ENCODE data around the gene CUX1. TPM values are rescaled to one million over a fixed set of nuclear protein-coding genes. Genes with fewer than 3 reads are reported as not detected.

The CUX1 gene
- total and polyA plus RNA-seq, 2 donors (not counting 1 experiment from before 2014, with no cell fraction given): 10.8 to 86.5 TPM

DNA sequence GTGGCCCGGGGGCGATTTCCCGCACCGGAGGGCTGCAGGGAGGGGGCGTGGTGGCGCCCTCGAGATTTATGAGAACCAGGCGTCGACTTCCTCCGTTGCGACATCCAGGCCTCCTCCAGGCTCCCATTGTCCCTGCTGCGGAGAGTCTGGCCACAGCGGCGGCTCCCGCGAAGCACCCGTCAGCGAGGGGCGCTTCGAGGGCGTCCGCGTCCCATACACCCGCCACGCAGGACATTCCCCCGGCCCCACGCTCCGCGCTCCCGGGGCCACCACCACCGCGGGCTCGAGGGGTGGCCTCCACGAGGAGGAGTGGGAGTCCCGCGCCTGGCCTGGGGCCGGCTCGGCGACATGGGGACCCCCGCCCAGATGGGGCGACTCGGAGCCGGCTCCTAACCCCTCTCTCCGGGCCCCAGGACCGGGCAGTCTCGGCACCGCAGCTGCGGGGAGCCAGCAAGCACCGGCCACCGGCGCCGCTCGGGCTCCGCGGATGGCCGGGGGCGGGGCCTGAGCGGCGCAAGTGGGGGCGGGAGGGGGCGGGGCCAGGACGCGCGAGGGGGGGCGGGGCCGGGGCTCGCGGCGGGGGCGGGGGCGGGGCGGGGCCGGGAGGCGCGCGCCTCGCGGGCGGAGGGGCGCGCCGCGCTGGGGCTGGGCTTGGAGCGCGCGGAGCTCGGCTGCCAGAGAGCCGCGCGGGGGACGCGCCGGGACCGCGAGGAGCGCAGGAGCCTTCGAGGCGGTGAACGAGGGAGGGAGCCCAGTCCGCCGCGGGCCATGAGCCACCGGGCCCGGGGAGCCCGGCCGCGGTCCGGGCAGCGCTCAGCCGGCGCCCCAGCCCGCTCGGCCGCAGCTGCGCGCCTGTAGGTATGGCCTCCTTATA is 469.0 kb downstream of the CUX1 start, which contains the start of gene SH2B2:
Gene SH2B2 (plus strand): TSS at position 632 of the 874 bp plus-strand sequence. CDS start 13,683 bp downstream, outside the sequence.
- Histone ChIP-seq H3K79me2 (ENCODE audit: control insufficient read depth, insufficient read depth, low read length) (peaks cover 57% of the 10 kb centered on the region), H3K4me1 (ENCODE audit: control insufficient read depth in 2 of 2, insufficient read depth in 2 of 2, low read length in 2 of 2) (peaks cover 54 to 68% of the 10 kb centered on the region in 2 donors), H3K36me3 (replicated peaks in 1 of 2; ENCODE audit: control extremely low read depth in 1 of 2, control insufficient read depth in 1 of 2, extremely low read depth in 1 of 2, insufficient read depth in 2 of 2, low read length in 1 of 2) (no peaks in the 10 kb centered on the region), H3K9ac (ENCODE audit: low read length) (peak within 1 kb of the TSS; percentile 85), H4K20me1 (ENCODE audit: control insufficient read depth, insufficient read depth, low read length, poor library complexity, severe bottlenecking) (peaks cover 52% of the 10 kb centered on the region), H3K4me2 (replicated peaks; ENCODE audit: low read depth, low read length, poor library complexity, severe bottlenecking) (peak within 1 kb of the TSS; percentile 99), H3K9me3 (ENCODE audit: control extremely low read depth in 1 of 3, control insufficient read depth in 2 of 3, insufficient read depth in 1 of 3, low read length in 2 of 3) (no peaks in the 10 kb centered on the region), H3K4me3 (ENCODE audit: control extremely low read depth in 1 of 5, extremely low read depth in 1 of 5, insufficient read depth in 1 of 5, low read depth in 2 of 5, low read length in 4 of 5) (peak within 1 kb of the TSS; percentile 61 to 97 (median 90)), H2AFZ (ENCODE audit: insufficient read depth, low read depth, low read length, poor library complexity, severe bottlenecking) (peak within 1 kb of the TSS; percentile 91), H3K27me3 (replicated peaks in 1 of 4; ENCODE audit: control extremely low read depth in 1 of 4, control insufficient read depth in 3 of 4, insufficient read depth in 4 of 4, low read length in 3 of 4) (no peaks in the 10 kb centered on the region), H3K27ac (ENCODE audit: low read length in 2 of 2) (peak within 1 kb of the TSS; percentile 50 to 74)
- Mint-ChIP-seq H3K27me3 (no peaks in the 10 kb centered on the region), H3K4me3 (peak within 1 kb of the TSS; percentile 89), H3K27ac (peak within 1 kb of the TSS; percentile 89), H3K4me1 (peaks cover 65% of the 10 kb centered on the region), H3K9me3 (ENCODE audit: insufficient read depth) (no peaks in the 10 kb centered on the region)
- intact Hi-C loops (cut with micrococcal nuclease): loop anchor here (1.0 to 5.0 kb wide), 4 partner anchors 21 to 176 kb away; partner anchors contain the start of genes ALKBH4, LRWD1 and PRKRIP1
- DNase-seq (peak; percentile 87), ATAC-seq (ENCODE audit: low read depth) (peak; percentile 41)
- POLR2A ChIA-PET: interaction anchor here (0.5 to 6.1 kb wide), 7 partner anchors 10 to 133 kb away, joined by 3 to 126 read pairs (median 5); no protein-coding TSS in a partner anchor
- WGBS (ENCODE audit: insufficient coverage): under 1% methylated on average over 104 of the region's 116 CpGs
- TF ChIP-seq CTCF (IDR thresholded peaks at IDR 0.05) (no peak), EZH2 (IDR thresholded peaks at IDR 0.05; ENCODE audit: borderline replicate concordance, insufficient read depth, low read depth, low read length, poor library complexity, severe bottlenecking) (no peak)
- CTCF ChIA-PET: interaction anchor here (0.6 to 7.4 kb wide), 7 partner anchors 12 to 164 kb away, joined by 3 to 75 read pairs (median 5); no protein-coding TSS in a partner anchor
